Measurements from ENCODE around the gene ADCY9.
"Not testable (repeated sequence)": the region's sequence is repeated elsewhere in the genome, so short reads cannot be mapped to it uniquely, and the experiment has no call there.

Gene ADCY9

DNA sequence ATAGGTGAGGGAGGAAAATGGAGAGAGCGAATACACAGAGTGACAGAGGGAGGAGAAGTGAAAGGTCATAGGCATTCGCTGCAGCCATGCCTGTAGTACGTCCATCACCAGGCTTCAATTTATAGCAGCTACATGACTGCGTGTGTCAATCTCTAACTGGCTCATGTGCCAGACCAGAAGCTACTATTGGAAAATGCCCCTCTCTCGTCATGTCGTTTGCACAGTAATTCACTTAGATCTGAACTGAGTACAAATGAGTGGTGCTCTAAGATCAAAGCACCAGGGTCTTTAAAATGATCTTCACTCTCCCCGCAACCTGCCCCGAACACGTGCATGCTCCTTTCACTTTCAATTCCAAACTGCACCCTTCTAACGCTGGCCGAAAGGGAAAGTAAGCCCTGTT is 51.3 kb downstream of the ADCY9 start:
- DNase-seq, result no peak

DNA sequence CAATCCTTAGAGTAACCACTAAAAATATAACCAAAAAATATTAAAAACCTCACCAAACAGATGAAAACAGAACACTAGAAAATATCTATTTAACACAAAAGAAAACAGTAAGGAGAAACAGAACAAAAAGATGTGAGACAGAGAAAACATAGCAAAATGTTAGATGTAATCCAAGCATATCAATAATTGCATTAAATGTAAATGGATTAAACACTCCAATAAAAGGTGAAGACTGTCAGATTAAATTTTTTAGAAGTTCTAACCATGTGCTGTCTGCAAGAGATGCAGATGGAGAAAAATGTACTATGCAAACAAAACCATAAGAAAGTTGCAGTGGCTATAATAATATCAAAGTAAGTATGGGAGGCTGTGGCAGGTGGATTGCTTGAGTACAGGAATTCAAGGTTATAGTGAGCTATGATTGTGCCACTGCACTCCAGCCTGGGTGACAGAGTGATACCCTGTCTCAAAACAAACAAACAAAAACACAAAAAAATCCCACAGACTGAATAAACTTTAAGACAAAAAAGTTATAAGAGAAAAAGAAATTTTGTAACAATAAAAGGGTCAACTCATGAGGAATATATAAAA is 53.9 kb downstream of the ADCY9 start:
- no peak for DNase-seq

GRCh38 chr16:4060823-4061222 is 55.4 kb downstream of the ADCY9 start:
- no peak for DNase-seq

DNA sequence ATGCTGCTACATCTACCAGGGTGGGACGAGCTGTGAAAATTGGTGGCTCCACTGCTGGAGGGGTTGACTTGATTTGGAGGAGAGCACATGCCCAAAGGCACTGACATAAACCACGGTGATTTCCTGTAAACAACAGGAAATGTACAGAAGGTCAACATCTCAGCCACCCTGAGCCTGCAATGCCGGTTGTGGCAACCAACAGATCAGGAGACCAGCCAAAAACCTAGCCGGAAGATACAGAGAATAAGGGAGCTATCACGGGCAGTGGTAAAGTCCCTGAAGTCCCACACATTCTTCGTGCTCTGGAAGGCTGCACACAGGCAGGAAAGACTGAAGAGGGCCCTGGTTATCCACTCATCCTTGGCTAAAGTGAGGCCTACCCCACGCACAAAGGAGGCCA is 56.2 kb downstream of the ADCY9 start:
- DNase-seq, result no peak

- DNase-seq, result no peak
Observed at GRCh38 chr16:4058386-4058785, 57.9 kb downstream of the ADCY9 start.

- DNase-seq, result no peak
Observed at GRCh38 chr16:4057439-4057877, 58.8 kb downstream of the ADCY9 start.

DNA sequence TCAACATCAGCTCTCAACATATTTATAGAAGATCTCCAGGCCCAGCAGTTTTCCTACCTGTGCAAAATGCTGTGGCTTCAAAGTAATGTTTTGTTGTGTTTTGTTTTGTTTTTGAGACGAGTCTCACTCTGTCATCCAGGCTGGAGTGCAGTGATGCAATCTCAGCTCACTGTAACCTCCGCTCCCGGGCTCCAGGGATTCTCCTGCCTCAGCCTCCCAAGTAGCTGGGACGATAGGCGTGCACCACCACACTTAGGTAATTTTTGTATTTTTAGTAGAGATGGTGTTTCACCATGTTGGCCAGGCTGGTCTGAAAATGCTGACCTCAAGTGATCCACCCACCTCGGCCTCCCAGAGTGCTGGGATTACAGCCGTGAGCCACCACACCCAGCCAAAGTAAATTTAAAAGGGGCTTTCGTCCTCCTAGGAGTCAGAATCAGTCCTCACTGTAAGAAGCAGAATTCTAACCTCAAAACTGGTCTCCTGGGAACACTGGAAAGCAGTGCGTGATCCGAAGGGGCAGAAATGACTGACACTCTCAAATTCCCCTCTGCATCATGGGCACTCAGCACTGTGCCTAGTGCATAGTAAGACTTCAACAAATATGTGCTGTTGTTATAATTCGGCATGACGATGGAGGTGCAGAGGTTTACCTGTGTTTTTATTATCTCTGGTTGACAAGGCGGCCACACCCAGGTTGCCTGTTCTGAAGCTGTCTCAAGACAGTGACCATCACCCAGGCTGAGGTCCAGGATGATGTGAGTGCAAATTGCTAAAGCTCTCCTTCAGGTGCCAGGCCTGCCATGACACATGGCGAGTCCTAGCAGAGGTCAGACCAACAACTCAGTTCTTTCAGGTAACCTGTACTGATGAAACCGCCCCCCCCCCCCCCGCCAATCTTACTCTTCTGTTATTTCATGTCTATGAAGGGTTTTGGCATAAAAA is 59.8 kb downstream of the ADCY9 start:
- no peak for DNase-seq

GRCh38 chr16:4055748-4056147 is 60.5 kb downstream of the ADCY9 start:
- DNase-seq, result no peak

DNA sequence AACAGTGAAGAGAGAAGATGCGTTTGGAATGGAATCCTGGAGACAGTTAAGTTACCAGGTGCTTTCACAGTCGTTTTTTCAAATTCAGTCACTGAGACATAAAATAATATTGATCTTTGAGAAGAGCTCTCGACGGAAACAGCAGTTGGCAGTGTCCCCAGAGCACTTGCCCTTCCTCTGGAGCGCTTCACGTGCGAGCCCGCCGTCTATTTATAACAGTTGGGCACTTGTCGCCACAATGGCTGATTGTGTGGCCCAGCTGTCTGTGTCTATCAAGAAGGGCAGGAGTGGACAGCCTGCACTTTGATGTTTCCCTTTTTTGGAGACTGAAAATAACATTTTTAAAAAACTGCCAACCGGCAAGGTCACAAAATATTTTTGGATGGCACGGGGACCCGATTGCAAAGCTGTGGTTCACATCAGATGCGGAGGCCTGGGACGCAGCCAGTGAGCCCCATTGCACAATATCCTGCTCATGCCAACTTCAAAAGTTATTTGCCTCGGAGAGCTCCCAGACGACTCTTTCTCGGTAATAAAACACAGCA is 62.9 kb downstream of the ADCY9 start:
- DNase-seq, result no peak

GRCh38 chr16:4052801-4053293 is 63.4 kb downstream of the ADCY9 start:
- no peak for DNase-seq

DNA sequence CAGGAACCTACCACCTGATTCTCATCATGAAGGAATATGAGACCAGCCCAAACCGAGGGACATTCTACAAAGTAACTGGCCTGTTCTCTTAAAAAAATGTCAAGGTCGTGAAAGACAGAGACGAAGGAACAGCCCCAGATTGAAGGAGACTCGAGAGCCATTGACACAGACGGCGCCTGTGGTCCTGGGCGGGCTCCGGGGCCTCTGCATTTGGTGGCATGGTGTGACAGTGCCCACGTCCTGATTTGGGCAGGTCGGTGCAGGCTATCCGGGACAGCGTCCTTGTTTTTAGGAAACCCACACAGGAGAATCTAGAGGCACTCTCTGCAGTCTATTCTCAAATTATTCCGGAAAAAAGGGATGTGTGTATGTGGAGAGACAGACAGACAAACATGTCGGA is 64.1 kb downstream of the ADCY9 start:
- no peak for DNase-seq

GRCh38 chr16:4051591-4051990 is 64.7 kb downstream of the ADCY9 start:
- DNase-seq, result no peak

GRCh38 chr16:4049031-4049430 is 67.2 kb downstream of the ADCY9 start:
- no peak for DNase-seq

GRCh38 chr16:4048481-4048880 is 67.8 kb downstream of the ADCY9 start:
- DNase-seq, result no peak

DNA sequence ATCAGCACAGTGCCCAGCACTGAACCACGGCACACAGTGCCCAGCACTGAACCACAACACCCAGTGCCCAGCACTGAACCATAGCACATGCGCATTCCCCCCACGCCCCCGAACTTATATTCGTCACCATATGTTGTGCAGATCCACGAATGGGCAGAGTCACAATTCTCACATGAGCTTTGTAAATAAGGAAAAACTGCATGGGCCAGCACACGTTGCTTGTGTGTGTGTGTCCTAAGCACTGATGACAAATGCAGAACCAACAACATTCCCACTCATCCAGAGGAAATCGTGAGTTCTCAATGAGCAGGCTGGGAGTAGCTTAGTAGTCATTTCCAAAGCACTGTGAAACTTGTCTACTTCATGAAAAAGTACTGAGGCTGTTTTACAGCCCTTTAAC is 70.0 kb downstream of the ADCY9 start:
- DNase-seq, result no peak

DNA sequence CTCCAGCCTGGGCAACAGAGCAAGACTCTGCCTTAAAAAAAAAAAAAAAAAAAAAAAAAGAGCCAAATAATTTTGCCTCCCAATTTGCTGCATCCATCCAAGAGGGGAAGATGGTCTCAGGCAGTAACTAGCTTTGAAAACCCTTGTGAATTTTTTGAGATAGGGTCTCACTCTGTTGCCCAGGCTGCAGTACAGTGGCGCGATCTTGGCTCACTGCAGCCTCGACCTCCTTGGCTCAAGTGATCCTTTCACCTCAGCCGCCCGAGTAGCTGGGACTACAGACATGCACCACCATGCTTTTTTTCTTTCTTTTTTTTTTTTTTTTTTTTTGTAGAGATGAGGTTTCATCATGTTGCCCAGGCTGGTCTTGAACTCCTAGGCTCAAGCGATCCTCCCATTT is 70.7 kb downstream of the ADCY9 start:
- not testable (repeated sequence) for DNase-seq

- DNase-seq, result no peak
Observed at GRCh38 chr16:4042581-4042980, 73.7 kb downstream of the ADCY9 start.

GRCh38 chr16:4038448-4038847 is 77.8 kb downstream of the ADCY9 start:
- no peak for DNase-seq

DNA sequence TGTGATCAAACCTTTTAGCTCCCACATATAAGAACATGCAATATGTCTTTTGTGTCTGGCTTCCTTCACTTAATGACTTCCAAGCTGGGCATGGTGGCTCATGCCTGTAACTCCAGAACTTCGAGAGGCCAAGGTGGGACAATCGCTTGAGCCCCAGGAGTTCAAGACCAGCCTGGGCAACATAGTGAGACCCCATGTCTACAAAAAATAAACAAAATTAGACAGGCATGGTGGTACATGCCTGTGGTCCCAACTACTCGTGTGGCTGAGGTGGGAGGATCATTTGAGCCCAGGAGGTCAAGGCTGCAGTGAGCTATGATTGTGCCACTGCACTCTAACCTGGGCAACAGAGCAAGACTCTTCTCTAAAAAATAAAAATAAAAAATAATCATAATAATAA is 79.3 kb downstream of the ADCY9 start:
- DNase-seq, result not testable (repeated sequence)

DNA sequence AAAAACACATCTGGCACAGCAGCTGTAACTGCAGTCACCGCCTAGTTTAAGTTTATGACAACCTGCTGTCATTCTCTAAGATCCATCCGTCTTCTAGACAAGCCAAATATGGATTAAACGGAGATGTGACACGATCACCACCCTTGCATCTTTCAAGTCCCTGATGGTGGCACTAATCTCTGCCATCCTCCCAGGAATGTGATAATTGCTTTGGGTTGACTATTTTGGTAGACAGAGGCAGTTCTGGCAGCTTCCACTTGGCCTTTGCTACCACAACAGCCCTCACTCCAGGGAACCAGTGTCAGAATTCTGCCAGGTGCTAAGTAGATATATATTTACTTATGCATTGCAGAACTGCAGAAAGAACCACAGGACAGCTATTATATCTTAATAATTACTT is 81.3 kb downstream of the ADCY9 start:
- no peak for DNase-seq

DNA sequence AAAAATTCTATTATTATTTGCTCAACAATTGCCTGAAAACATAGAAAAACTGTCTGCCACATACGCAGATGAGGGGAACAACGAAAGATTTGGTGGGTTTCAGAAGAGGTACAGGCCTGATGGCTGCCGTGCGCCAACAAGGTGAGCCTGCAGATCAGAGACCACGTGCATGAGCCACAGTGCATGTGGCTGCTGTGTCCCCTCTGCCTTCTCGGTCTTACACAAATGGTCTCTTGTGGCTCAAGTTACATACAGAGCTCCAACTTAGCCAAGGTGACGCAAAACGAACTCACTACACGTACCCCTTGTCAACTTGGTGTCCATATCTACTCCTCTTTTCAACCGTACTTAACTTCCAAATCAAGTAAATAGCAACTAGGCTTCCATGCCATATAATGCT is 82.3 kb downstream of the ADCY9 start:
- no peak for DNase-seq

DNA sequence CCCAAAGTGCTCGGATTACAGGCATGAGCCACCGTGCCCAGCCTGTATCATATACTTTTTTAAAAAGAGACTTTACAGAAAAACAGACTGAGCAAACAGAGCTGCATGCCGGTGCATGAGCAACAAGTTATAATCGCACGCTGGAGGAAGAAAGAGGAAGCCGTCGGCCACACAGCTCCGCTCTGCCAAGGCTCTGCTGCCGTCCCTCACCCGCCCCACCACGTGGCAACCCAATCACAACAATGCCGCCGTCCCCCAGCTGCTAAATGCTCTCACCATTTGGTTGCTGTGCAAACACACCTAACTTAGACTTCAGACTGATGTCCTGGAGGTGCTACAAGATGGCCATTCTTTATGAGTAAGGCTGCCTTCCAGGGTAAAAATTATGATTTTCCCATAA is 83.5 kb downstream of the ADCY9 start:
- no peak for DNase-seq

DNA sequence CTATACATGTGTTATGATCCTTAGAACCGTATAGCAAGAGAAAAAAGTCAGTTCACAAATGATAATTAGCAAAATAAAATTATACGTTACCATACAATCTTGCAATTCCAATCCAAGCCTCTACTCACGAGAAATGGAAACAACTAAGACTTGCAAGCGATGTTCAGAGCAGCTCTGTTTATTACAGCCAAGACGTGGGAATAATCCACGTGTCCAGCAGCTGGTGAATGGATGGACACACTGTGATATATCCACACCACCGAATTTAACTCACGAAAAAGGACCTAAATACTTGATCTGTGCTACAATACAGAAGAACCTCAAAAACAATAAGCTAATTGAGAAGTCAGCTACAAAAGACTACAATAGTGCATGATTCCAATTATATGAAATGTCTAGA is 88.1 kb downstream of the ADCY9 start:
- DNase-seq, result no peak

DNA sequence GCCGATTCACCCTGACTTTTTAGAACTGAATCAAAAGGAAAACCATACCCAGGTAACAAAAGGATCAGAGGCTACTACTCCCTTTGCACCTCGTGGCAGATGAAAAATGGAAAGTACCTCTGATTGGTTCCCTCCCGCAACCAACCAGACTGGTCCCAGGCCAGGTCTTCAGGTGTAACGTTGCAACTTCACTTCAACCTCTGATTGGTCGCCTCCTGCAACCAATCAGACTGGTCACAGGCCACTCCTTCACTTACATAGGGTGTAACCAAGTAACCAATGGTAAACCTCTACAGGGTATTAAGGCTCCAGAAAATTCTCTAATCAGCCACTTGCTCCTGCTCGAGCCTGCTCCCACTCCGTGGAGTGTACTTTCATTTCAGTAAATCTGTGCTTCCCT is 89.4 kb downstream of the ADCY9 start:
- DNase-seq, result no peak
